Astrocyte of the spinal cord (primary cell): ENCODE data around the gene DCK.
"Not testable (repeated sequence)": the region's sequence is repeated elsewhere in the genome, so short reads cannot be mapped to it uniquely, and the experiment has no call there.

ENCODE experiments used
- DNase-seq: peaks from one replicate; pipeline ENCODE4 v3.0.0; 2011; ENCODE audit warnings: low read depth, low spot score
- H3K4me3 ChIP-seq: 2 replicates; pipeline ENCODE4 v1.5.1; 2011; ENCODE audit warnings: low read depth, mild to moderate bottlenecking, low read length, moderate library complexity
- in situ Hi-C: cut with HindIII; loops from 2 replicates; pipeline ENCODE4 v1.10.0; 2017; ENCODE audit warnings: low sequenced_read_pairs
- TF ChIP-seq, protein P1 (sequence below): IDR thresholded peaks from 2 replicates; pipeline ENCODE4 v1.5.1; 2012; ENCODE audit warnings: low read depth, mild to moderate bottlenecking, low read length, inconsistent platforms

The DCK gene

GRCh38 chr4:70996018-70996360 lies 2.5 kb downstream of the DCK start:
- in situ Hi-C loops, result no loop called here
- no peak for DNase-seq
- TF ChIP-seq, protein P1, sequence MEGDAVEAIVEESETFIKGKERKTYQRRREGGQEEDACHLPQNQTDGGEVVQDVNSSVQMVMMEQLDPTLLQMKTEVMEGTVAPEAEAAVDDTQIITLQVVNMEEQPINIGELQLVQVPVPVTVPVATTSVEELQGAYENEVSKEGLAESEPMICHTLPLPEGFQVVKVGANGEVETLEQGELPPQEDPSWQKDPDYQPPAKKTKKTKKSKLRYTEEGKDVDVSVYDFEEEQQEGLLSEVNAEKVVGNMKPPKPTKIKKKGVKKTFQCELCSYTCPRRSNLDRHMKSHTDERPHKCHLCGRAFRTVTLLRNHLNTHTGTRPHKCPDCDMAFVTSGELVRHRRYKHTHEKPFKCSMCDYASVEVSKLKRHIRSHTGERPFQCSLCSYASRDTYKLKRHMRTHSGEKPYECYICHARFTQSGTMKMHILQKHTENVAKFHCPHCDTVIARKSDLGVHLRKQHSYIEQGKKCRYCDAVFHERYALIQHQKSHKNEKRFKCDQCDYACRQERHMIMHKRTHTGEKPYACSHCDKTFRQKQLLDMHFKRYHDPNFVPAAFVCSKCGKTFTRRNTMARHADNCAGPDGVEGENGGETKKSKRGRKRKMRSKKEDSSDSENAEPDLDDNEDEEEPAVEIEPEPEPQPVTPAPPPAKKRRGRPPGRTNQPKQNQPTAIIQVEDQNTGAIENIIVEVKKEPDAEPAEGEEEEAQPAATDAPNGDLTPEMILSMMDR, result no peak
- no peak overlapping the region for H3K4me3 ChIP-seq

GRCh38 chr4:70997036-70997435 lies 3.6 kb downstream of the DCK start:
- no peak for DNase-seq
- no peak overlapping the region for H3K4me3 ChIP-seq
- TF ChIP-seq, protein P1, result no peak
- in situ Hi-C loops, result no loop called here

- in situ Hi-C loops, result no loop called here
- no peak overlapping the region for H3K4me3 ChIP-seq
- no peak for DNase-seq
- TF ChIP-seq, protein P1, result no peak
Measured at GRCh38 chr4:70997546-70997945, 4.1 kb downstream of the DCK start.

- in situ Hi-C loops, H3K4me3 ChIP-seq, DNase-seq: not testable (repeated sequence)
Measured at GRCh38 chr4:70999639-71000038, 6.2 kb downstream of the DCK start.

DNA sequence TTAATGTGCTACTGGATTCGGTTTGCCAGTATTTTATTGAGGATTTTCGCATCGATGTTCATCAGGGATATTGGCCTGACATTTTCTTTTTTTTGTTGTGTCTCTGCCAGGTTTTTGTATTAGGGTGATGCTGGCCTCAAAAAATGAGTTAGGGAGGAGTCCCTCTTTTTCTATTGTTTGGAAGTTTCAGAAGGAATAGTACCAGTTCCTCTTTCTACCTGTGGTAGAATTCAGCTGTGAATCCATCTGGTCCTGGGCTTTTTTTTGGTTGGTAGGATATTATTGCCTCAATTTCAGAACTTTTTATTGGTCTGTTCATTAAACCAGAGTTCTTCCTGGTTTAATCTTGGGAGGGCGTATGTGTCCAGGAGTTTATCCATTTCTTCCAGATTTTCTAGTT lies 7.9 kb downstream of the DCK start:
- H3K4me3 ChIP-seq, DNase-seq, in situ Hi-C loops: not testable (repeated sequence)

DNA sequence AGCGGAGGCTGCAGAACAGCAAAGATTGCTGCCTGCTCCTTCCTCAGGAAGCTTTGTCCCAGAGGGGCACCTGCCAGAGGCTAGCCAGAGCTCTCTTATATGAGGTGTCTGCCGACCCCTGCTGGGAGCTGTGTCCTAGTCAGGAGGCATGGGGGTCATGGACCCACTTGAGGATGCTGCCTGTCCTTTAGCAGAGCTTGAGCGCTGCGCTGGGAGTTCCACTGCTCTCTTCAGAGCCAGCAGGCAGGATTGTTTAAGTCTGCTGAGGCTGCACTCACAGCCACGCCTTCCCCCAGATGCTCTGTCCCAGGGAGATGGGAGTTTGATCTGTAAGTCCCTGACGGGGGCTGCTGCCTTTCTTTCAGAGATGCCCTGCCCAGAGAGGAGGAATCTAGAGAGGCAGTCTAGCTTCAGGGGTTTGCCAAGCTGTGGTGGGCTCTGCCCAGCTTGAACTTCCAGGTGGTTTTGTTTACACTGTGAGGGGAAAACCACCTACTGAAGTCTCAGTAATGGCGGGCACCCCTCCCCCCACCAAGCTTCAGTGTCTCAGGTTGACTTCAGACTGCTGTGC lies 10.9 kb downstream of the DCK start:
- TF ChIP-seq, protein P1, result no peak
- in situ Hi-C loops, result no loop called here
- no peak for DNase-seq
- no peak overlapping the region for H3K4me3 ChIP-seq

DNA sequence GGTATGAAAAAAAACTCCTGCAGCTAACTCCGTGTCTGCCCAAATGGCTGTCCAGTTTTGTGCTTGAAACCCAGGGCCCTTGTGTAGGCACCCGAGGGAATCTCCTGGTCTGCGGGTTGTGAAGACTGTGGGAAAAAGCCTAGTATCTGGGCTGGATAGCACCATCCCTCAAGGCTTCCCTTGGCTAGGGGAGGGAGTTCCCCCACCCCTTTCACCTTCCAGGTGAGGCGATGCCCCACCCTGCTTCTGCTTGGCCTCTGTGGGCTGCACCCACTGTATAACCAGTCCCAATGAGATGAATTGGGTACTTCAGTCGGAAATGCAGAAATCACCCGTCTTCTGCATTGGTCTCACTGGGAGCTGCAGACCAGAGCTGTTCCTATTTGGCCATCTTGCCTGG lies 11.6 kb downstream of the DCK start:
- in situ Hi-C loops, DNase-seq: not testable (repeated sequence)

DNA sequence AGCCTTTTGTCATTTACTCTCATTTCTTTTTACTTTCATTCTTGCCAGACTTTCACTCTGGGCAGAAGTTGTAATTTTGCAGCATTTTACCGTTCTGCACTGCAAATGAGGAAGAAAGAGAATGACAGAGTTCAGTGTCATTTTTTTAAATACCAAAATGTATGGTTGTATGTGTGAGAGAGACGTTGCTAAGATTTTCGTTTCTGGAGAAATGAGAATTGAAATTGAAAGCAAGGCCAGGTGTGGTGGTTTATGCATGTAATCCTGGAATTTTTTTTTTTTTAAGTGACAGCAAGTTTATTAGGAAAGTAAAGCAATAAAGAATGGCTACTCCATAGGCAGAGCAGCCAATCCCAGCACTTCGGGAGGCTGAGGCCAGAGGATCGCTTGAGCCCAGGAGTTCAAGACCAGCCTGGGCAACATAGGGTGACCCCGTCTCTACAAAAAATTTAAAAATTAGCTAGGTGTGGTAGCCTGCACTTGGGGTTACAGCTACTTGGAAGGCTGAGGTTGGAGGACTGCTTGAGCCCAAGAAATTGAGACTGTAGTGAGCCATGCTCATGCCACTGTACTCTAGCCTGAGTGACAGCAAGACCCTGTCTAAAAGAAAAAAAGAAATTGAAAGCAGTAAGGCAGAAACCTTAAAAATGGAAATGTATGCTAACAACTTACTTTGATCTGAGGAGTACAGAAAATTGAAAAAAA lies 12.9 kb downstream of the DCK start:
- H3K4me3 ChIP-seq, result no peak overlapping the region
- in situ Hi-C loops, result no loop called here
- DNase-seq, result no peak
- TF ChIP-seq, protein P1, result no peak

More for the DNA sequence above, 11.6 kb downstream of the DCK start:
- not testable (repeated sequence) for H3K4me3 ChIP-seq
